AG09309 (cell line): ENCODE measurements around the gene EEIG1.

ENCODE experiments used
- DNase-seq: peaks from one replicate; pipeline ENCODE4 v3.0.0-alpha.2; 2010; ENCODE audit warnings: low read depth
- H3K4me3 ChIP-seq: 2 replicates; pipeline ENCODE4 v1.5.1; 2011; ENCODE audit warnings: mild to moderate bottlenecking, low read depth, low read length, moderate library complexity; ENCODE audit not compliant: control insufficient read depth
- CTCF ChIP-seq: IDR thresholded peaks from 2 replicates; pipeline ENCODE4 v1.5.1; 2011; ENCODE audit warnings: mild to moderate bottlenecking, low read depth, low read length, inconsistent platforms; ENCODE audit not compliant: insufficient read depth, control insufficient read depth; ENCODE audit errors: missing control alignments

Gene EEIG1

DNA sequence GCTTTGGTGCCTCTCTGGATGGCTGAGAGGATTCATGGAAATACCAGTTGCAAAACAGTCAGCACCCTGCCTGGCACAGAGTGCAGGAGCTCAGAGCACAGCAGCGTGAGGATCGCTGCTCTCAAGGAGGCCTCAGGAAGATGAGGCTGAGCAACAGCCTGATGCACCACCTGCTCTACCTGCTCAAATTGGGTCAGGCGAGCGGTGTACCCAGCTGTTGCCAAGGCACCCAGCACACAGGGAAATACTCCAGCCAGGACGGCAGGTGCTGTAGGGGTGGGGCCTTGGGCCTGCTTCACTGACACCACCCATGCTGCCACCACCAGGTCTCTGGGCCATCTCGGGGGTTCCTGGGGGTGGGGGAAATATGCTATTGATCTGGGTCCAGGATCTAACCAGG lies 4.3 kb downstream of the EEIG1 start:
- no peak for DNase-seq
- TF ChIP-seq CTCF = no peak
- H3K4me3 ChIP-seq = no peak overlapping the region

- no peak overlapping the region for H3K4me3 ChIP-seq
- no peak for TF ChIP-seq CTCF
- DNase-seq = no peak
Observed at GRCh38 chr9:127975376-127976315, 5.1 kb downstream of the EEIG1 start.

- no peak for TF ChIP-seq CTCF
- no peak for DNase-seq
- no peak overlapping the region for H3K4me3 ChIP-seq
Observed at GRCh38 chr9:127974769-127975261, 6.0 kb downstream of the EEIG1 start.

DNA sequence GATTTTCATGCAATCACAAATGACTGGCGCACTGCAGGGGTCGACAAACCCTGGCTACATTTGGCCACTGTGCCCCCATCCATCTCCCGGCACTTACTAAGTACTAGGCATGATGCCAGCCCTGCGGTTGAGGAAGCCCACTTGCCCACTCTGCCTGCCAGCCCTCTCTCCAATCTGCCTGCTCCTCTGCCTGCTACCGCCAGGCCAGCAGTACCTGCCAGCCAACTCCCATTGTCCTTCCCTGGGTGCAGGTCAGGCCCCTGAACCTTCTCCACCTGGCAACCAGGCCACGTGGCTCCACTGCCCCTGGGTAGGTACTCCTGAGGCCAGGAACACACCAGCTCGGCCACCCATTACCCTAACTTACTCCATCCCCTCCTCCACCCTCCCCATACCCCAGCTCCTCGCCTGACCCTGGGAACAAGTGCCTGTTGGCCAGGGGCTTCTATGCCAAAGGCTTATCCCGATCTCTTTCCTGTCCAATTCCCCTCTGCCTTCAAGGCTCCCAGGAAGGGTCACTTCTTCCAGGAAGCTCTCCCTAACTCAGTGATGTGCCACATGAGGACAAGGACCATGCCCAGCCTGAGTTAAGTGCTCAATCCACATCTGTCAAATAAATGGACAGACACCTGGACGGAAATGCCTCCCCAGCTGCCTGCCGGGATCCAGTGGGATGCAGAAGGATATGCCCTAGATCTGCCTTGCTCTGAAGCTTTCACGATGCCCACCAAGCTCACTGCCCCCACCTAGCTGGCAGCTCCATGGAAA lies 6.6 kb downstream of the EEIG1 start:
- no peak for TF ChIP-seq CTCF
- DNase-seq = no peak
- H3K4me3 ChIP-seq = no peak overlapping the region

DNA sequence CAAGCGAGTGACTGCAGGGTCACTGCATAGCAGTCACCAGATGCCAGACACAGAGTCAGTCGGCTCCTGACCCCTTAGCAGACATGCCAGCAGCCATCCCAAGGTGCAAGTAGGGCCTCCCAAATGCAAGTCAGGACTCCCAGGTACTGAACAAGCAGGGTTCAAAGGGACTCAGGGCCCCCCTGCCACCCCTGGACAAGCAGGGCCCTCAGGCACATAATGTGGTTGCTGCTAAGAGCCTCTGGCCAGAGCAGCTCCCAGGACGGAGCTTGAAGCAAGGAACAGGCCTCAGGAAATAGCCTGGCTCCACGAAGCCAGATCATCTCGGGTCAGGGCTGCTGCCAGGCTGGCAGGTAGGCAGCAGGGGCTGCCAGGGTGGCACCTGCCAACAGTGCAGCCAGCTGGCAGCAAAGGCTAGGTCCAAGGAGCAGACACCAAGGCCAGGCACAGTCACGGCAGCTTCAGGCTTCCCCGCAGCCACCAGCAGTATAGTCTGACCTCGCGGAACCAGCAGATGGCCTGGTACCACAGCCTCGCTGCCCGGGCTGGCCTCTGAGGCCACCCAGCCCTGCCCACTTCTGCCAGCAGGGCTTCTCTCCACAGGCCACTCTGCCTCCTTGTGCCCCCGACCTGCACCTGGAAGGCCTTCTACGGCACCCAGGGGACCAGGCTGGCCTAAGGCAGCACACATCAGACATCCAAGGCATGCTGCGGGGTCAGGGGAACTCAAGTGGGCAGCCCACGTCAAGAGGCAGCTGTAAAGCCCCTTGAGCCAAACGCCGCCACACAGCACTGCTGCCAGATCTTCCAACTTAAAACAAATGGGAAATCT lies 7.4 kb downstream of the EEIG1 start:
- DNase-seq = no peak
- TF ChIP-seq CTCF = no peak
- H3K4me3 ChIP-seq = no peak overlapping the region
